ENCODE data around the gene ANP32D.
A peak's percentile ranks its signal among the peaks of the same experiment; 100 is the strongest.
"Not testable (repeated sequence)": the region's sequence is repeated elsewhere in the genome, so short reads cannot be mapped to it uniquely, and the experiment has no call there.

Gene ANP32D

DNA sequence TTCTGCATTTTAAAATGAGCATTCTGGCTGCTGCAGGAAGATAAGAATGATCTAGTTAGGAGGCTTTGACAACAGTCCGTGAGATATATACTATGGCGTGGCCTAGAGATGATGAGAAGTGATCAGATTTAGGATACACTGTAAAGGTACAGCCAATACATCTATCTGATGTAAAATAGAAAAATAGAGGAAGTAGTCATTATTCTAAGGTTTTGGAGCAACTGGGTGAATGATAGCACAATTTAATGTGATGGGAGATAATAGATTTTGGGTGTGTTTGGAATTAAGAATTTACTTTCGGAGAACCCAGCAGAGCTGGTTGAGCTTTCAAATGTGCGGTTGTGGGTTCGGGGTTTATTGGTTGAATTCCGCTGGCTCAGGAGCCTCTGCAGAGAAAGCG is at the start of gene ANP32D:
Gene ANP32D, plus strand, starts transcription at position 301 of the 400 bp plus-strand sequence. CDS start 106 bp downstream, outside the sequence.
- no peak for DNase-seq

DNA sequence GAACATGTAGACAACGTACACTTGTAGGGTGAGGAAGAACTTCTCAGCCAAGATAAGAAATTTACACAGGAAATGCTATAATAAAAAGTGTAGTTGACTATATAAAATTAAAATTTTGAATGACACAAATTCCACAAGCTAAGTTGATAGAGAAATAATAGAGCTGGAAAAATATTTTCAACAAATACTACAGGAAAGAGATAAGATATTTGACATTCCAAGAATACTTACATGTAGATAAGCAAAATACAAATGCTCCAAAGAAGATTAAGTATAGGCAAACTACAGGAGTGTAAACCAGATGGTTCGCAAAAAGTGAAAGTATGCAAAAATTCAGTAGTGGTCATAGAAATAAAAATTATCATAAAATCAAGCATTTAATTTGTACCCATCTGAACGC is 49.2 kb upstream of the ANP32D start:
- no peak for DNase-seq

DNA sequence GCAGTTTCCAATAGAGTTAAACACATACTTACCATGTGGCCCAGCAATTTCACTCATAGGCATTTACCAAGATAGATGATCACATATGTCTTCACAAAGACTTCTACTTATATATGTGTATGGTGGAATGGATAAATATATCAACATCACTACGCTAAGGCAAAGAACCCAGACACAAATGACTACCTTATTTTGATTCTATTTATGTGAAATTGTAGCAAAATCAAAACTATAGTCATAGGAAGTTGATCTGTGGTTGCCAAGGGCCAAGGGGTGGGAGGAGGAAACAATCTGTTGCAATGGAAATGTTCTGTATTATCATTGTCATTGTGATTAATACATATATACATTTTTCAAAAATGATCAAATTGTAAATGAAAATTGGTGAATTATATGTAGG is 47.7 kb upstream of the ANP32D start:
- DNase-seq, result no peak

DNA sequence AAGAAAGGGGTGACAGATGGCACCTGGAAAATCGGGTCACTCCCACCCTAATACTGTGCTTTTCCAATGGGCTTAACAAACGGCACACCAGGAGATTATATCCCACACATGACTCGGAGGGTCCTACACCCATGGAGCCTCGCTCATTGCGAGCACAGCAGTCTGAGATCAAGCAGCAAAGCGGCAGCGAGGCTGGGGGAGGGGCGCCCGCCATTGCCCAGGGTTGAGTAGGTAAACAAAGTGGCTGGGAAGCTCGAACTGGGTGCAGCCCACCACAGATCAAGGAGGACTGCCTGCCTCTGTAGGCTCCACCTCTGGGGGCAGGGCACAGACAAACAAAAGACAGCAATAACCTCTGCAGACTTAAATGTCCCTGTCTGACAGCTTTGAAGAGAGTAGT is 38.3 kb upstream of the ANP32D start:
- DNase-seq, result not testable (repeated sequence)

DNA sequence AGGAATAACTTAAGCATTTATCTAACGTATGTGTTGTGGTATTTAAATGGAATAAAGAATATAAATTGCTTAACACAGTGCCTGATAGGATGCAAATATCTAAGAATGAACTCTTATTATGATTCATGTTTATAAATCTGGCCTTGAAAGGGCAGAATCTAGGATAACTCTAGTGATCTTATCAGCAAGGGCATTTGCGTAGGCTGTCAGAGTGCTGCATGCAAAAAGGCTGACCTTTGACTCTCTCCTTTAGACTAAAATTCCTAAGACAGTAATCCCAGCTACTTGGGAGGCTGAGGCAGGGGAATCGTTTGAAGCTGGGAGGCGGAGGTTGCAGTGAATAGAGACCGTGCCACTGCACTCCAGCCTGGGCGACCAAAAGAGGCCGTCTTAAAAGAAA is 31.3 kb upstream of the ANP32D start:
- DNase-seq, result no peak

DNA sequence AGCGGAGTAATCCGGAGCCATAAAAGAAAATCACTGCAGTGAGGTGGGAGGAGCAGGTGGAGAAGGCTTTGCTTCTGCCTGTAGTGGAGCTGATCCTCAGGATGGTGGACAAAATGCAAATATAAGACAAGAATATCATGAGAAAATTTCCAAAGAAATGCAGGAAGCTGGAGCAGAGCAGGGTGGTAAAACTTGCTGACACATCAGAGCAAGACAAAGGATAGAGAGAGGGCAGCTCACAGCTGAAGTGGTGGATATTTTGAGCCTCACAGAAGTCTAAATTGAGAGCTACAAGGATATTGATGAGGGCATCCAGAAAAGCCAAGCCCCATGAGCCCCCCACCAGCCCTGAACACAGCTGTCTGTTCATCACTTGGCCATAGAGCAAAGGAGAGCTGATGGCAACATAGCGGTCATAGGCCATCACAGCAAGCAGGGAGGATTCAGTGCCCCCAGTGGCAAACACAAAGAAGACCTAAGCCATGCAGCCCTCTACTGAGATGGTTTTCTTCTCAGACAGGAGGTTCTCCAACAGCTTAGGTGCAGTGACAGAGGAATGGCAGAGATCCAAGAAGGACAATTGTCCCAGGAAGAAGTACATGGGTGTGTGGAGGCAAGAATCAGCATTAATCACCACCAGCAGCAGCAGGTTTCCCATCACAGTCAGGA is 30.0 kb upstream of the ANP32D start:
- no peak for DNase-seq

DNA sequence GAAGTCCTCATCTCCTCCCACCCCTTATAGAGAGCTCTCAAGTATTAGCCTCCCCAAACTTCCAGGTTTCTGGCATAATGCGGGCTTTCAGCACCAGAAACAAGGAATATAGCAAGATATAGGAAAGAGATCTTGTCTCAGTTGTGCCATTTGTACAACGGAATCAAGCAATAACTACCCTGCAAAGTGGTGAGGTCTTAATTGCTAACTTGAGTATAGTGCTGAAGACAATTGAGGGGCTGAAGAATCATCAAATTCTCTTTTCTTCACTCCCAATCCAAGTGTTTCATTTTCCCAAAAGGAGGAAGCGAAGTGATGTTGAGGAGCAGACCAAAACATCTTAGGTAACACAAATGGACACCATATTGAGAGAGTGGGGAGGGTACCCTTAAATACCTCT is 26.8 kb upstream of the ANP32D start:
- DNase-seq, result no peak

DNA sequence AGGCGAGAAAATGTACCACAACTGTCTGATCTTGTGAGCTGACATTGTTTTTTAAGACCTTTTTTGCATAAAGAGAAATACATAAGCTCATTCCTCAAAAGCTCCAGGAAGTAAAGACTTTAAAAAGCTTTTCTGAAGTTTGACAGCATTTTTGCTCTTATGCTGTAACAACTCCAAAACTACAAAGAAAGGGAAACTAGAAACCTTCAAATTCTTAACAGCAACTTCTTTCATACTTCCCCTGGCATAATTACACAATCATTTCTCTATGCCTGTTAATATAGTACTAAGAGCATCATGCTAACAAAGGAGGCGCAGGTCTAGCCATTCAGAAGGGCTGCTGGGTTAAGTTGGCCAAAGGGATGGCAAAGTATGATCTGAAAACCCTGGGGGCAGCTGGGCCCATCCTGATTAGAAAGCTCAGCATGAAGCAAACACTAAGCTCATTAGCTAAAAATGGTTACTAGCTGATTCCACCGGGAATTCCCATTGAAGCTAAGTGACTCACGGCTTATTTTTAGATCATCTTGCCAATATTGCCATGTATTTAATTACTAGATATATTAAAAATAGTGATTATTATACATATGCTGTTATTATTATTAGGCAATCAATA is 26.1 kb upstream of the ANP32D start:
- DNase-seq, result no peak

DNA sequence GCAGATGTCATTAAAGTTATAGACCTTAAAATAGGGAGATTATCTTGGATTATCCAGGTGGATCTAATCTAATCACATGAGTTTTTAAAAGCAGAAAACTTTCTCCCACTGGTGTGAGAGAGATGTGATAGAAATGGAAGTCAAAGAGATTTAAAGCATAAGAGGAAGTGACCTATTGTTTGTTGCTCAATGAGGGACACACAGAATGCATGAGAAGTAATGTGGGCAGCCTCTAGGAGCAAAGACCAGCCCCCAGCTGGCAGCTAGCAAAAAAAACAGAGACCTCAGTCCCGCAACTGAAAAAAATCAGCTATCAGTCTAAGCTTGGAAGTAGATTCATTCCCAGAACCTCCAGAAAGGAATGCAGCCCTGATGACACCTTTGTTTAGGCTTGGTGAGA is 24.6 kb upstream of the ANP32D start:
- DNase-seq, result no peak

DNA sequence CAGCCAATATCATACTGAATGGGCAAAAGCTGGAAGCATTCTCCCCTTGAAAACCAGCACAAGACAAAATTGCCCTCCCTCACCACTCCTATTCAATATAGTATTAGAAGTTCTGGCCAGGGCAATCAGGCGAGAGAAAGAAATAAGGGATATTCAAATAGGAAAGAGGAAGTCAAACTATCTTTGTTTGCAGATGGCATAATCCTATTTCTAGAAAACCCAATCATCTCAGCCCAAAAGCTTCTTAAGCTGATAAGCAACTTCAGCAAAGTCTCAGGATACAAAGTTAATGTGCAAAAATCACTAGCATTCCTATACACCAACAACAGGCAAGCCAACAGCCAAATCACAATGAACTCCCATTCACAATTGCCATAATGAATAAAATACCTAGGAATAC is 21.0 kb upstream of the ANP32D start:
- no peak for DNase-seq

DNA sequence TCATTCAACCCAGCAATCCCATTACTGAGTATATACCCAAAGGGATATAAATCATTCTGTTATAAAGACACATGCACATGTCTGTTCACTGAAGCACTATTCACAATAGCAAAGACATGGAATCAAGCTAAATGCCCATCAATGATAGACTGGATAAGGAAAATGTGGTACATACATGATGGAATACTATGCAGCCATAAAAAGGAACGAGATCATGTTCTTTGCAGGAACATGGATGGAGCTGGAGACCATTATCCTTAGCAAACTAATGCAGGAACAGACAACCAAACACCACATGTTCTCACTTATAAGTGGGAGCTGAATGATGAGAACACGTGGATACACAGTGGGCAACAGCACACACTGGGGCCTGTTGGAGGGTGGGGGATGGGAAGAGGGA is 19.4 kb upstream of the ANP32D start:
- DNase-seq, result not testable (repeated sequence)

DNA sequence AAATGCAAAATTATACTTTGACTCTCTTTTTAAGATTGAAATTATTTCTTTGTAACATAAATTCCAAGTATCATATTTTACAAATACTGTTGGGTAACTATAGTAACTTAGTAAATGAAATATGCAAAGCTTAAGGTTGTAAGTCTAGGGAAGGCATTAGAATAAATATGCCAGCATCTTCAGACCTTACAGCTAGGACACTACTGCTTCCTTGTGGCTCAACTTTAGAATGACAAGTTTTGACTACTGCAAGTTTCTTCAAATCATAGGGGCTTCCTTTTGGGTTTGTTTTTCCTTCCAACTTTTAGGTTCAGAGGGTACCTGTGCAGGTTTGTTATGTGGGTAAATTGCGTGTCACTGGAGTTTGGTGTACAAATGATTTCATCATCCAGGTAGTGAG is 17.7 kb upstream of the ANP32D start:
- no peak for DNase-seq

DNA sequence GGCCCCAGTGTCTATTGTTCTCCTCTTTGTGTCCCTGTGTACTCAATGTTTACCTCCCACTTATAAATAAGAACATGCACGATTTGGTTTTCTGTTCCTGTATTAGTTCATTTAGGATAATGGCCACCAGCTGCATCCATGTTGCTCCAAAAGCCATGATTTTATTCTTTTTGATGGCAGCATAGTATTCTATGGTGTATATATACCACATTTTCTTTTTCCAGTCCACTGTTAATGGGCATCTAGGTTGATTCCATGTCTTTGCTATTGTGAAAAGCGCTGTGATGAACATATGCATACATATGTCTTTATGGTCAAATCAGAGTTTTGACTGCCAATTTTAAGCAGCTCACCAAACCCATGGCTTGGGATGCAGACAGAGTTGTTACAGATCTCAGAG is 17.2 kb upstream of the ANP32D start:
- DNase-seq, result no peak

DNA sequence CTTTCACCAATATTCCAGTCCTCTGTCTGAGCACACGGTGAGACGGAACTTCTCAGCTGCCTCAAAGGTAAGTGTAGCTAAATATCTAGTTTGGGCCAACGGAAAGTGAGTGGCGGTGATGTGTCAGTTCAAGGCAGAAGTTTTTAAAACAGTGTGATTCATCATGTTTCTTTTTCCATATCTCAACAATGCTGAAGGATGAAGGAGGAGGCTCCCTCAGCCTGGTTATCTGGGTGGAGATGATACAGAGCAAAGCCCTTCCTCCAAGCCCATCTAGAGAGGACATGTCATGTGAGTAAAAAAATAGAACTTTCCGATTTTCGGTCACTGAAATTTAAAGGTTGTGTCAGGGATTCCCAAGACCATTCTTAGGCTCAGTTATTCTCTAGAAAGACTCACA is 13.1 kb upstream of the ANP32D start:
- DNase-seq, result no peak

DNA sequence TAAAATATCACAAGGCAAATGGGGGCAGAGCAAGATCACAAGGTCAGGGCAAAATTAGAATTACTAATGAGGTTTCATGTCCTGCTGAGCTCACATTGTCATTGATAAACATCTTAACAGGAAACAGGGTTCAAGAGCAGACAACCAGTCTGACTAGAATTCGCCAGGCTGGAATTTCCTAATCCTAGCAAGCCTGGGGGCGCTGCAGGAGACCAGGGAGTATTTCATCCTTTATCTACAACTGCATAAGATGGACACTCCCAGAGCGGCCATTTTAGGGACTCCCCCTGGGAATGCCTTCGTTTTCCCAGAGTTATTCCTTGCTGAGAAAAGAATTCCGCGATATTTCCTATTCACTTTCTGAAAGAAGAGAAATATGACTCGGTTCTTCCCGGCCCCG is 3.3 kb upstream of the ANP32D start:
- not testable (repeated sequence) for DNase-seq

DNA sequence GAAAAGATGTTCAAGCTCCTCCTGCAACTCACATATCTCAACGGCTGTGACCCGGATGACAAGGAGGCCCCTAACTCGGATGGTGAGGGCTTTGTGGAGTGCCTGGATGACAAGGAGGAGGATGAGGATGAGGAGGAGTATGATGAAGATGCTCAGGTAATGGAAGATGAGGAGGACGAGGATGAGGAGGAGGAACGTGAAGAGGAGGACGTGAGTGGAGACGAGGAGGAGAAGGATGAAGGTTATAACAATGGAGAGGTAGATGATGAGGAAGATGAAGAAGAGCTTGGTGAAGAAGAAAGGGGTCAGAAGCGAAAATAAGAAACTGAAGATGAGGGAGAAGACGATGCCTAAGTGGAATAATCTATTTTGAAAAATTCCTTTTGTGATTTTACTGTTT is 702 bp downstream of the ANP32D start:
- DNase-seq, result no peak

DNA sequence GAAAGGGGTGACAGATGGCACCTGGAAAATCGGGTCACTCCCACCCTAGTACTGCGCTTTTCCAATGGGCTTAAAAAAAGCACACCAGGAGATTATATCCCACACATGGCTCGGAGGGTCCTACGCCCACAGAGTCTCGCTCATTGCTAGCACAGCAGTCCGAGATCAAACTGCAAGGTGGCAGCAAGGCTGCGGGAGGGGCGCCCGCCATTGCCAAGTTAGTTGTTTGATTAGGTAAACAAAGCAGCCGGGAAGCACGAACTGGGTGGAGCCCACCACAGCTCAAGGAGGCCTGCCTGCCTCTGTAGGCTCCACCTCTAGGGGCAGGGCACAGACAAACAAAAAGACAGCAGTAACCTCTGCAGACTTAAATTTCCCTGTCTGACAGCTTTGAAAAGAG is 2.1 kb downstream of the ANP32D start:
- not testable (repeated sequence) for DNase-seq

DNA sequence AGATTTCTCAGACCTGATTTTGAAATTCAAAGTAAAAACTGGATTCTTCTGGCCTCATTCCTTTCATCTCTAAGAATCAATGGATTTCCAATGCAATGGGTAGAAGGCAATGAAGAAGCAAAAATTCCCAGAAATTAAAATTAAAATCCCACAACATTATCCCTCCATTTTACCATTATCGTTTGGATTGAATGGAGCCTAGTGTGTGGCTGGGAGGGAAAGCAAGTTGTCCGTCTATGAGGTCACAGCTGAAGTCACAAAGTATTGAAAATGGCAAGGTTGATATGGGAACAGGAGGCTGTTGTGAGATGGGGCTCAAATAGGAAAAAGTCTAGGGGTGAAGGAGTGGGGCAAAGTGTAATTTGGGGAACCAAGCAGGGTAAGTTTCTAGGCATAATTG is 9.8 kb downstream of the ANP32D start, which contains the start of gene C12orf54:
Gene C12orf54, plus strand, starts transcription at position 301 of the 400 bp plus-strand sequence. CDS start 799 bp downstream, outside the sequence.
- DNase-seq, result no peak

DNA sequence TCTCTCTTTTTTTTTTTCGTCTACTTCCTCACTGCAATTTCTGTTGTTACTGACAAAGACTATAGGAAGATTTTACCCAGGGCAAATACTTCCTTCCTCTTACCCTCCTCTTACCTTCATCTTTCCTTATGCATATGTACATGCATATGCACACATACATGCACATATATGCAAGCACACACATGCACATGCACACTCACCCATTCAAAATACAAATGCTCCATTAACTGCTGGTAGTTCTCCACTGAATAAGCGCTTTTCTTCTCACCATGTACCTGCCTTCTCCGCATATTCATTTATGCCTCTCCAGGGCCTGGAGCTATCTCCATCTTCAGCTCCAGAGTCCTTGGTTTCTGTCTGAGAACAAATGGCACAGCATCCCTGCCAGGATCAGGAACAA is 10.6 kb downstream of the ANP32D start:
- no peak for DNase-seq

DNA sequence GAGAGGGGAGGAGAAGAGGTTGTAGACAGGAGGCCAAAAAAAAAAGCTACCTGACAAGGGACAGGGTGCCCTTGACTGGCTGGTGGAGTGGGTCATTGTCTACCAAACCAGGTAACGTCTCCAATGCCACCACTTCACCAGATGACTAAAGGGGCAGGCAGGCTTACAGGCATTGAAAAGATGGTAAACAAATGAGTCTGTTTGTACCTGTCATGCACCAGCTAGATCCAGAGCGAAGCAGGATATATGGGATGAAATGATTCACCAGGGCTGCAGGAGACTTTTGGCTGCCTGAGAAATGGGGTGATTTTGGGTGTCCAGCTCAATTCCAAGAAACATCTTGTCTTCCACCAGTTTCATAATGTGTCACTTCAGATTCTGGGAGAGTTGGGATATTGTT is 13.9 kb downstream of the ANP32D start:
- DNase-seq, result peak; percentile 24

DNA sequence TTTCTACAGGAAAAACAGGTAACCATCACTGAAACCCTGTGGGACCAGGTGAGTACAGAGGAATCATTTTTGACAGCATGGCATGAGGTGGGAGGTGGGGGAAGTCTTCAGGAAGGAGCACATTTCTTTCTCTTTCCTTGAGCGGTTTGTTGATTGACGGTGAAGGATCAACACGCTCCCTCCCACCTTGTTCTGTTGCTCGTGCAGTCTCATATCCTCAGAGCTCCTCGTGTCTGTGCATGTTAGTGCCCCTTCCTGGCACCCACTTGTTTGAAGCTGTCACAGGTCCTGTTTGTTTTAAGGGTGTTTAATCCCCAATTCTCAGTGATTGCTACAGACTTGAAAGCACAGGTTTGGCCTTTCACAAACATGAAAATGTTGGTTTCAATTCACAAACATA is 14.3 kb downstream of the ANP32D start:
- no peak for DNase-seq

DNA sequence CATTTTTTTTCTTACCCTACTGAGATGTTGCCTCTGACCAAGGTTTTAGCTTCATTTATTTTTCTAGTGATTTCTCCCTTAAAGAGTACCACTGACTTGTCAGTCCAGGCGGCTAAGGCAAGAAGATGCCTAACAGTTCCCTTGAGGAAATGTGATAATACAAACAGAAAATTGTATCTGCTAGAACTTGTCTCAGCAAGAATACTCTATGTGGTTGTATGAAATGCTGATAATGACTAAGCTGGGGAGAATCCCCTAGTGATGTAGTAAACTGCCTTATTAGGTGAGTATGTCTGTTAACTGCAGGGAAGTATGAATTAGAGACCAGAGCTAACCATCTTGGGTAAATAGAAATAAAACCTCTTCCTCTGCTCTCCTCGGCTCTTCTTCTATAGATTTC is 16.7 kb downstream of the ANP32D start:
- DNase-seq, result no peak

DNA sequence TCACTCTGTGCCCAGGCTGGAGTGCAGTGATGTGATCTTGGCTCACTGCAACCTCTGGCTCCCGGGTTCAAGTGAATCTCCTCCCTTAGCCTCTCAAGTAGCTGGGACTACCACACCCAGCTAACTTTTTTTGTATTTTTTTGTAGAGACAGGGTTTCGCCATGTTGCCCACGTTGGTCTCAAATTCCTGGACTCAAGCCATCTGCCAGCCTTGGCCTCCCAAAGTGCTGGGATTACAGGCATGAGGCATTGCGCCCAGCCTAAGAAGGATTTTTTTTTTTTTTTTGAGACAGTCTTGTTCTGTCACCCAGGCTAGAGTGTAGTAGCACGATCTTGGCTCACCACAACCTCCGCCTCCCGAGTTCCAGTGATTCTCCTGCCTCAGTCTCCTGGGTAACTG is 17.1 kb downstream of the ANP32D start:
- not testable (repeated sequence) for DNase-seq

DNA sequence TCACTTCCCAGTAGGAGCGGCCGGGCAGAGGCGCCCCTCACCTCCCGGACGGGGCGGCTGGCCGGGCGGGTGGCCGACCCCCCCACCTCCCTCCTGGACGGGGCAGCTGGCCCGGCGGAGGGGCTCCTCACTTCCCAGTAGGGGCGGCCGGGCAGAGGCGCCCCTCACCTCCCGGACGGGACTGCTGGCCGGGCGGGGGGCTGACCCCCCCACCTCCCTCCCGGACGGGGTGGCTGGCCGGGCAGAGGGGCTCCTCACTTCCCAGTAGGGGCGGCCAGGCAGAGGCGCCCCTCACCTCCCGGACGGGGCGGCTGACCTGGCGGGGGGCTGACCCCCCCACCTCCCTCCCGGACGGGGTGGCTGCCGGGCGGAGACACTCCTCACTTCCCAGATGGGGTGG is 27.9 kb downstream of the ANP32D start:
- not testable (repeated sequence) for DNase-seq

DNA sequence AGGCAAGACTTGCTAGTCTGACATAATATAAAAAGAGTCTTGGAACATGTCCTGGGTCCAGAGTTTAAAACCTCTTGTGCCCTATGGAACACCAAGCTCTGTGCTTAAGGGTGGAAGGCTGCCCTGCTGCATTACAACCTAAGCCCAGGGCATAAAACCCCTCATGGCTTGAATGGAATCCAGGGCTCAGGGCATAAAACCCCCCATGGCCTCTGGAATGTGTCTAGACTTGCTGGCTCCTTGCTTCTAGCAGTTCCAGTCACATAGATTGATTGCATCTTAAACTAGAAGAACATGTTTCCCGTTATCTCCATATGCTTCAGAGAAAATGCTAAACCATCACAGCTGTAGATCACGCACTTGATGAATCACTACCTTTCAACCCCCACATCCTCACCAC is 34.5 kb downstream of the ANP32D start:
- not testable (repeated sequence) for DNase-seq
